GM19238 (cell line): ENCODE results near the gene UROS.

ENCODE experiments used
- DNase-seq: peaks from one replicate; pipeline ENCODE4 v3.0.0; 2011; ENCODE audit warnings: low spot score; ENCODE audit not compliant: insufficient read length

The UROS gene

DNA sequence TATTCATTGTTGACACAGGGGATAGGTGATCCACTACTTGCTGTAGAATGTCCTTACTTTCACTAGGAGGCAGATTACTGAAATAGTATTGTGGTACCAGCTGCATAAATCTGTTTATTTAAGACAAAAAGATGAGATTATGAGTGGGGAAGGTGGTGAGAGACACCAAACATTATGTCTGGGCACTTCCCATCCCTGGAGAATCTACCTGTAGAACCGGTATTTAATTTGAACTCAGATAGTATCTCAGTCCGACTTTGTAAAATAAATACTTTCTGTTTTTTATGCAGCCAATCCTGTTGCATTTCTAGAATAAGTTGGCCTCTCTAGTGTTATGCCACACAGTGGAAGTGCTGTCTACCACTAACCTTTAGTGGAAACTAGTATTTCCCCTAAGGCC, 13.7 kb upstream of the UROS start:
- DNase-seq = no peak

- DNase-seq = no peak
Observed at GRCh38 chr10:125828311-125828710, 5.3 kb upstream of the UROS start.

DNA sequence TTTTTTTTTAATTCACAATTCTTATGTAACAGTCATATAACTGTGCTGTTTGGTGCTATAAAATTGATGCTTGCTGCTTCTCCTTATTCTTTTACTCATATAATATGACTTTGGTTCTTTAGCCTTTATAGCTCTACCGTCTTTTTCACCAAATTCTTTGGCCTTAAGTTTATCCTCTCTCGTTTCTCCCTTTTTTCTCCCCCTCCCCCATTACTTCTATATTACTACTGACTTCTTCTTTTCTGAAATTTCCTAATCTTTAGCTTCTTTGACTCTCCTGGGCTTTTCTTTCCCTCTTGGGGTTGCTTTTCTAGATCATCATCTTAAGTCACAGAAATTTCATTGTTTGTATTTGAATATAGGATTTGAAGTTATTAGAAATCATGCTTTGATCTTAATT, 4.1 kb upstream of the UROS start:
- DNase-seq = no peak

- DNase-seq = no peak
Observed at GRCh38 chr10:125824736-125825135, 1.7 kb upstream of the UROS start.

DNA sequence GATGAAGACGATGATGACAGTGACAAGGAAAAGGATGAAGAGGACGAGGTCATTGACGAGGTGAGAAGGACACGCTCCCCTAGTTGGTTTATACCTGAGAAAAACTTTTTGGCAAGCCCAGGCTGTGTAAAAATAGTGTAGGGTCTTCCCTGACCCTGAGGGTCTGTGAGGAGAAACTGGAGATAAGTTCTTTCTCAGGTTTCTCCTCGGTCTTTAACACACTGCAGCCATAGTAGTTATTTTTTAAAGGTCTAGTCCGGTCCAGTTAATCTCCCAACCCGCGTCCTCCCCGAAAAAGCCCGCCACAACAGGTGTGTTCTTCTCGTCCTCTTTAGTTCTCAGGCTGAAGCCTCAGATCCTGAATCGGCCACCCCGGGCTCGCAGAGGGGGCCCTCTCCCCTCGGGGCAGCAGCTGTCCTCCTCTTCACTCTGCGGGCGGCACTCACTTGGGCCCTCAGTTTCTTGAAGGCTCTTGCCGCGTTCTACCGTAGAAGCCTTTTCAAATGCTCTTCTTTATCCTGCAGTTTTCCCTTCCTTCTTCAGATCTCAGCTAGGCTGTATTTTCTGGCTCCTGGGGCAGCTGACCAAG, 699 bp upstream of the UROS start:
- no peak for DNase-seq

- DNase-seq = peak; percentile 19
Observed at GRCh38 chr10:125820701-125821100, 2.4 kb downstream of the UROS start.

- DNase-seq = no peak
Observed at GRCh38 chr10:125817337-125817946, 5.6 kb downstream of the UROS start.

GRCh38 chr10:125816548-125816947, 6.5 kb downstream of the UROS start:
- DNase-seq = no peak

GRCh38 chr10:125815764-125816163, 7.3 kb downstream of the UROS start:
- DNase-seq = no peak

- no peak for DNase-seq
Observed at GRCh38 chr10:125812128-125812750, 10.8 kb downstream of the UROS start.

GRCh38 chr10:125811251-125811650, 11.8 kb downstream of the UROS start:
- DNase-seq = no peak

DNA sequence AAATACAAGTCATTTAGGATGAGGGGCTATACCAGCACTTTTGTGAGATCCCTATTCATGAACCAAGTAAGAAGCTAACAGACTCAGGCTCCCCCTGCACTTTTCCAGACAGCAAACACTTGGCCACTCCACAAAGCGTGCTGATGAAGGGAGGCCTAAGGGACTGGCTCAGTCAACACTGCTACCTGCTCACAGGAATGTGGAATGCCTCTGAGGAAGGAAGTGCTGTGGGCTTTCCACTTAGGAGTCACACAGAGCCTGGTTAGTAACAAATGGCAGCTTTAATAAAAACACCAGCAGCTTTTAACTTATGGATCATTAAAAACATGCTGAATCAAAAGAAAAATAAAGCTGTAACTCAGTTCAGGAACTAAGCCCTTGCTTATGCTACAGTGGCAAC, 15.0 kb downstream of the UROS start:
- no peak for DNase-seq

DNA sequence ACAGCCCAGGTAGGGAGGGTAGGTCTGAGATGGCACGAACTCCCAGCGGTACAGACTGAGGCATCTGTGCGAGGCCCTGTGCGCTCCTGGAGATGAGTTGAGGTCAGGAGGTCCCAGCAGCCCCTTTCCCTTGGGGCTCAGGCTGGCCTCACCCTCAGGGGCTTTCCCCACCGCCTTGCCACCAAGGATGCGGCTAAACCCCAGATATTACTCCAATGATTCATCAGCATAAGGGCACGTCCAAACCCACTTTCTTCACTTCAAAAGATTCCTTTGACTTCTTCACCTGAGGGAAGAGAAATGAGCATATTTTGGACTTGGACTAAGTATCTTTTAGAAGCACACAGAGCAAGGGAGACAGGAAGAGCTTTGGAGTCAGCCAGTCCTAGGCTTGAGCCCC, 20.3 kb downstream of the UROS start:
- no peak for DNase-seq

- DNase-seq = no peak
Observed at GRCh38 chr10:125802131-125802530, 20.9 kb downstream of the UROS start.

DNA sequence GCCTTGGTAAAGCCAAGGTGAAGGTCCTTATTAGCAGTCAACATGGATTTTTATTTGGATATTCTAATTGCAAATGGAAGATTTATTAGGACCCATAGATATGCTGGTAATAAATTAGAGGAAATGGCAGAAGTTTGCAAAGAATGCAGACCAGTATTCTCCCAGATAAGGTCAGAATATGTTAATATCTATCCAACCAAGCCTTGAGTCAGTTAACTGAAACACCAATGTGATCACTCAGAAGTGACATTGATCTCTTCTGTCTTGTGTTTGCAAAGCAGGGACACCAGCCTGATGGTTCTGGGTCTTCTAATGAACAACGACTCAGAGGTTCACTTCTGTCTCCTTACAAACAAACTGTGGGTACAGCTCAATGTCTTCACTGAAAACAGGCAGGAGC, 21.5 kb downstream of the UROS start:
- no peak for DNase-seq

DNA sequence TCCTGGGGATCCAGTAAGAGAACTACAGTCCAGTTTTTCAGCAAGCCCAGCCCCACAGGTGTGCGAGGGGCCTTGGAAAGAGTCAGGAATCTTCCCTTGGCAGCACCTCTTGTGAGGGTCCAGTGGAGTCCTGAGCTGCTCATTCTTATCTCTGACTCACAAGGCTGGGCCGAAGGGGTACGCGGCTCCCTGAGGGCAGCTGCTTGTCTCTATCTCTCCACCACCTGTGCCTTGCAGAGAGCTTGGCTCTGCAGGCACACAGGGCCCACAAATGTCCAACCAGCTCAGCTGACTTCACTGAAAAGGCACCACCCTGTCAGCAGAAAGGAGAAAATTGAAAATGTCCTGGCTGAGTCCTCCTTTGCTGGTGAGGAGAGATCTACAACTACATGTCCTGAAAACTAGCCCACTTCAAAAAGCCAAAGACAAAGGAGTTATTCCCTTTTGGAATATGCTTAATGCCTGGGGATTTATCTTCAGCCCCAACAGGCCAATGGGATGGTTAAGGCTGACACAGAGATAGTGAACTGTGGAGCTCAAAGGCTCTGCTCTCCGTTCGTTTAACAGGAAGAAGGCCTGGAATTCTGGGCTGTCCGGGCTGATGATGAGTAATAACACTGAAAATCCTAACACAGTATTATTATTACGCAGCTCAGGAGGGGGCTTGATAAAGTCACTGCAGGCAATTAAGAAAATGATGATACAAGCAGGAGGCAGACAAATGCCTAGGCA, 23.4 kb downstream of the UROS start:
- no peak for DNase-seq

DNA sequence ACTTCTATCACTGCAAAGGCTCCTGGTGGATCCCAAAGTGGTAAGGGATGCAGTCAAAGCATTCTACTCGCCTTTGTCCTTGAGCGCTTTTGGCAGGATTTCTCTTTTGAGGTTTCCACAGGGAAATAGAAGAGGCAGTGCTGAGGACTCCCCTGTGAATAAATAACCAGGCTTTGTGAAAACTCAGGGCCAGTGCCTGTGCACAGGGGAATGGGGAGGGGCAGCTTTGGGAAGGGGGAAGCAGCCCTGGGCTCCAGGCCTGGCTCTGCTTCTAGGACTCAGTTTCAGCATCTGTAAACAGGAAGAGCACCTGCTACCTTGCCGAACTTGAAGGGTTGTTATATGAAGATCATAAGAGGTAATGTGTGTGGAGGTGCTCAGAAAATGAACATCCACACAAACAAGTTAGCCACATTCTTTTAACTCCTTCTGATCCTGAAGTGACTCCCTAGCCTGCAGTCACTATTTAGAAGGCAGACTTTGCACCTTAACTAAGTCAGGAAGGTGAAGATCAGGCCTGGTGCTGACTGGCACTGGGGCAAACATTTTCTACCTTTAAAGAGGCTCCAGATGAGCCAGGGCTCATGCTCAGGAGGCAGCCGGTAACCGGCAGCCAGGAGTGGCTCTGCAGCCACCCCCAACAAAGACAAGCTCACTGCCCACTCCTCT, 24.9 kb downstream of the UROS start:
- DNase-seq = no peak

DNA sequence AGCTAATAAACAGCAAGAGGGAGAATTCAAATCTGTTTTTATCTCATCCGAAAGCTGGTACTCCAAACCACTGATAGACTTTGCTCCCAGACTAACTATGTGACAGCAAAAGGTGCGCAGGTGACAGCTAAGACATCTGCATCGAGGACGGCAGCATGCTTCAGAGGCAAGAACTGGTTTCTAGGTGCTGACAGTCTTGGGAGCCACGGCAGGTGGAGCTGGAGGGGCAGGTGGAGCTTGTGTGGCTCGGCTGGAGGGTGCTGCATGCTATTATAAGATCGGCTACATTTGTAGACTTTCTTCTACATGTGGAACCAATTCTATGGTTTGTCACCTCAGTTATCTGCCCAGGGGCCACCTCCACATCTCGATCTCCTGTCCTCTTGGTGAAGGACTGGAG, 25.6 kb downstream of the UROS start:
- no peak for DNase-seq

GRCh38 chr10:125795637-125796190, 27.3 kb downstream of the UROS start:
- no peak for DNase-seq

DNA sequence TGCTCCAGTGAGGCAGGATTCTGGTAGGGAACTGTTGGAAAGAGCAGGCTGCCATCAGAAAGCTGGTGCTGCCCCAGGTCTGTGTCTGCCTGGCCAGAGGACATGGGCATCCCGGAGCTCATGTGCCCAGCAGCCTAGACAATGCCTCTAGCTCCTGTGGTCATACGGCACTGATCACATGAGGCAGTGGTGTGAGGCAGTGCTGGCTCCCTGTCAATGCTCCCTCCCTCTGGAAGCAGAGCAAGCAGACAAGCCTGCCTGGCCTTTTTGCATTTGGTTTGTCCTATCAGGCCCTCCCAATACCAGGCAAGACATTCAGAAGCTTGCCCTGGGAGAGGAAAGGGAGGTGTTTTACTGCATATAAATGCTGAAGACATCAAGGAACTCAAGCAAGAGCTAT, 27.9 kb downstream of the UROS start:
- DNase-seq = no peak
